ENCODE data around the gene CCR6. TPM values are rescaled to one million over a fixed set of nuclear protein-coding genes. Genes with fewer than 3 reads are reported as not detected.

Gene CCR6
- total and polyA plus RNA-seq, 8 donors, result 0.13 to 0.92 TPM; not detected in 6

DNA sequence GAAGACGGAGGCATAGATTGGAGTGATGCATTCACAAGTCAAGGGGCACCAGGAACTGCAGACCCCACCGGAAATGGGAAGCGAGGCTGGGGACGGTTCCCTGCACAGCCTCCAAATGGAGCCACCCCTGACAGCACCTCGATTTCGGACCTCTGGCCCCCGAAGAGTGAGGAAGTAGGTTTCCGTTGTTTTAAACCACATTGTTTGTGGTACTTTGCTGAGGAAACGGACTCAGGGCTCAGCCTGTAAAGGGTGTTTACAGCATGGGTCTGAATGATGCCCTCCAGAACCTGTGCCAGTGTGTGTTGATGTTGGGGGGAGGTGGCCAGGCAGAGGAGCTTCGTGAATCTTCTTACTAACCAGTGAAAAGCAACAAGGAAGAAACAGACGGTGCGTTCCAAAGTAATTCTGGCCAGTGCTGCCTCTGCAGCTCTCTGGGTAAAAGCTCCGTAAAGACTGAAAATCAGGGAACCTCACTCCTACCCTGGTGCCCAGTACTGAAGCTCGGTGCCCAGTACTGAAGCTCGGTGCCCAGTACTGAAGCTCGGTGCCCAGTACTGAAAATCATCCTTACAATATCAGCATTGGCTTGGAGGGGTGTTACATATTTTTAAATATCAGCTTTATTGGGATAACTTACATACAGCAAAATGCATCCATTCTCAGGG, 30.1 kb upstream of the CCR6 start:
- intact Hi-C loops (cut with DNase I; ENCODE audit: low total_unique reads), result no loop called here
- Histone ChIP-seq H3K27me3 (no peaks in the 10 kb centered on the region), H3K4me1 (peaks cover 0 to 30% (median 0%) of the 10 kb centered on the region in 4 donors), H3K27ac (no peak overlapping the region), H3K9me3 (peaks cover 0 to 4% (median under 1%) of the 10 kb centered on the region in 4 donors), H3K36me3 (no peaks in the 10 kb centered on the region), H3K4me3 (no peak overlapping the region)
- TF ChIP-seq EP300 (IDR thresholded peaks at IDR 0.05), result no peak
- TF ChIP-seq POLR2AphosphoS5 (IDR thresholded peaks at IDR 0.05), result no peak
- TF ChIP-seq, protein P1, sequence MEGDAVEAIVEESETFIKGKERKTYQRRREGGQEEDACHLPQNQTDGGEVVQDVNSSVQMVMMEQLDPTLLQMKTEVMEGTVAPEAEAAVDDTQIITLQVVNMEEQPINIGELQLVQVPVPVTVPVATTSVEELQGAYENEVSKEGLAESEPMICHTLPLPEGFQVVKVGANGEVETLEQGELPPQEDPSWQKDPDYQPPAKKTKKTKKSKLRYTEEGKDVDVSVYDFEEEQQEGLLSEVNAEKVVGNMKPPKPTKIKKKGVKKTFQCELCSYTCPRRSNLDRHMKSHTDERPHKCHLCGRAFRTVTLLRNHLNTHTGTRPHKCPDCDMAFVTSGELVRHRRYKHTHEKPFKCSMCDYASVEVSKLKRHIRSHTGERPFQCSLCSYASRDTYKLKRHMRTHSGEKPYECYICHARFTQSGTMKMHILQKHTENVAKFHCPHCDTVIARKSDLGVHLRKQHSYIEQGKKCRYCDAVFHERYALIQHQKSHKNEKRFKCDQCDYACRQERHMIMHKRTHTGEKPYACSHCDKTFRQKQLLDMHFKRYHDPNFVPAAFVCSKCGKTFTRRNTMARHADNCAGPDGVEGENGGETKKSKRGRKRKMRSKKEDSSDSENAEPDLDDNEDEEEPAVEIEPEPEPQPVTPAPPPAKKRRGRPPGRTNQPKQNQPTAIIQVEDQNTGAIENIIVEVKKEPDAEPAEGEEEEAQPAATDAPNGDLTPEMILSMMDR (IDR thresholded peaks at IDR 0.05), result no peak
- TF ChIP-seq POLR2A (IDR thresholded peaks at IDR 0.05), result no peak
- WGBS, 5 donors, result 74 to 83% (median 80%) methylated on average over 16 of the region's 16 CpGs
- no peak for DNase-seq

DNA sequence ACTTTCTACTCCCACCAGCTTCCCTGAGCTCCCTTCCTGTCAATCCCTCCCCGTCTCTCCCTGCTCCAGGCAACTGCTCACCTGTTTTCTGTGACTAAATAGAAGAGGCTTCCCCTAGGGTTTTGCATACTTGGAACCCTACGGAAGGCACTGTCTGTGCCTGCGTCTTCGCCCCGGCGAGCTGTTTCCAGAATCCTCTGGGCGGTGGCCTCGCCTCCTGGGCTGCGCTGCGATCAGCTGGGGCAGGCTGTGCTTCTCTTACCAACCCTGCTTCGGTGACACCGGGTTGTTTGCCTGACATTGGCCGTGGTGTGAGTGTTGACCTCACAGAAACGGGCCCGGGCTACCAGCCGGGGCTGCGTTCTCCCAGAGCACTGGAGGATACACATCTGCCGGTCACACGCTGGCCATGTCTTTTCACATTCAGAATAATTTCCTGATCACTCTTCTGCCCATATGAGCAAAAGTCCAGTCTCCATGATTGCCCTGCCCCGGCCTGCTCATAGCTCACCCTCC, 29.4 kb upstream of the CCR6 start:
- Histone ChIP-seq H3K27ac (peak overlapping the region in 2 of 5 donors; percentile 28 to 53), H3K4me3 (peak overlapping the region in 3 of 4 donors; percentile 11 to 29 (median 15)), H3K36me3 (no peaks in the 10 kb centered on the region), H3K27me3 (no peaks in the 10 kb centered on the region), H3K9me3 (no peaks in the 10 kb centered on the region), H3K4me1 (peaks cover 0 to 30% (median 0%) of the 10 kb centered on the region in 4 donors)
- intact Hi-C loops (cut with DNase I; ENCODE audit: low total_unique reads), result no loop called here
- TF ChIP-seq, protein P1 (IDR thresholded peaks at IDR 0.05), result no peak
- TF ChIP-seq EP300 (IDR thresholded peaks at IDR 0.05) (no peak), POLR2A (IDR thresholded peaks at IDR 0.05) (no peak), POLR2AphosphoS5 (IDR thresholded peaks at IDR 0.05) (no peak)
- 93 to 99% (median 97%) methylated on average over 9 to 20 of the region's 20 CpGs for WGBS, 5 donors
- no peak for DNase-seq

GRCh38 chr6:167093922-167094432, 28.9 kb upstream of the CCR6 start:
- Histone ChIP-seq H3K27ac (peak overlapping the region in 2 of 5 donors; percentile 28 to 53), H3K9me3 (no peaks in the 10 kb centered on the region), H3K4me1 (peaks cover 0 to 30% (median 0%) of the 10 kb centered on the region in 4 donors), H3K4me3 (peak overlapping the region in 3 of 4 donors; percentile 11 to 29 (median 15)), H3K27me3 (no peaks in the 10 kb centered on the region), H3K36me3 (no peaks in the 10 kb centered on the region)
- intact Hi-C loops (cut with DNase I; ENCODE audit: low total_unique reads), result no loop called here
- 58 to 81% (median 78%) methylated on average over 27 to 28 of the region's 28 CpGs for WGBS, 5 donors
- DNase-seq, result peak in 1 of 2 donors; percentile 50
- TF ChIP-seq POLR2A (IDR thresholded peaks at IDR 0.05) (no peak), POLR2AphosphoS5 (IDR thresholded peaks at IDR 0.05) (no peak), EP300 (IDR thresholded peaks at IDR 0.05) (no peak)
- TF ChIP-seq, protein P1 (IDR thresholded peaks at IDR 0.05), result no peak

DNA sequence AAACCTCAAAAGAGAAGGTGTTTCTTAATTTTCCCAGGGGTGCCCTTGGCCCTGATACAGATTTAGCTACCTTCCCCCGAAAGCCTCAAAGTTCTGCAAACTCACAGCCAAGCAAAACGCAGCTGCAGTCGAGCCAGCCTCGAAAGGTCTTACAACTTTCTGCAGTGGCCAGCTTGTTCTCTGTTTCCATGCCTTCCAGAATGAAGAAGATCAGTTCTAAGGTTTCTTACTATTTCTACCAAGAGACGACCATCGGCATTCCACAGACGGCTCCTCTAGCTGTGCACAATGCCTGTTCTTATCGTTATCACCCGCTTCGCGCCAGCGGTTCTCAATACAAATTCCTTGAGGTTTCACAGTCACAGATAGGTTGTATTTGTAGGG, 28.5 kb upstream of the CCR6 start:
- peaks cover 0 to 30% (median 0%) of the 10 kb centered on the region in 4 donors for H3K4me1 ChIP-seq
- 27 to 52% (median 41%) methylated on average over 12 of the region's 12 CpGs for WGBS, 5 donors
- no peaks in the 10 kb centered on the region for H3K27me3 ChIP-seq
- no peaks in the 10 kb centered on the region for H3K9me3 ChIP-seq
- H3K4me3 ChIP-seq, result peak overlapping the region in 1 of 4 donors; percentile 29
- peak overlapping the region in 2 of 5 donors; percentile 28 to 53 for H3K27ac ChIP-seq
- intact Hi-C loops (cut with DNase I; ENCODE audit: low total_unique reads), result no loop called here
- no peaks in the 10 kb centered on the region for H3K36me3 ChIP-seq
- no peak for DNase-seq
- TF ChIP-seq POLR2AphosphoS5 (IDR thresholded peaks at IDR 0.05), result no peak
- TF ChIP-seq, protein P1 (IDR thresholded peaks at IDR 0.05), result no peak
- TF ChIP-seq EP300 (IDR thresholded peaks at IDR 0.05), result no peak
- TF ChIP-seq POLR2A (IDR thresholded peaks at IDR 0.05), result no peak
